DMS79 treated with DMSO at 0.1 percent for 48 hours (cell line): ENCODE data around the gene ZFAND2B.
A peak's percentile ranks its signal among the peaks of the same experiment; 100 is the strongest.

Source experiments
- DNase-seq: peaks from one replicate; lab custom pipeline; 2025; lab: John Stamatoyannopoulos, UW

Gene ZFAND2B, protein sequence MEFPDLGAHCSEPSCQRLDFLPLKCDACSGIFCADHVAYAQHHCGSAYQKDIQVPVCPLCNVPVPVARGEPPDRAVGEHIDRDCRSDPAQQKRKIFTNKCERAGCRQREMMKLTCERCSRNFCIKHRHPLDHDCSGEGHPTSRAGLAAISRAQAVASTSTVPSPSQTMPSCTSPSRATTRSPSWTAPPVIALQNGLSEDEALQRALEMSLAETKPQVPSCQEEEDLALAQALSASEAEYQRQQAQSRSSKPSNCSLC

DNA sequence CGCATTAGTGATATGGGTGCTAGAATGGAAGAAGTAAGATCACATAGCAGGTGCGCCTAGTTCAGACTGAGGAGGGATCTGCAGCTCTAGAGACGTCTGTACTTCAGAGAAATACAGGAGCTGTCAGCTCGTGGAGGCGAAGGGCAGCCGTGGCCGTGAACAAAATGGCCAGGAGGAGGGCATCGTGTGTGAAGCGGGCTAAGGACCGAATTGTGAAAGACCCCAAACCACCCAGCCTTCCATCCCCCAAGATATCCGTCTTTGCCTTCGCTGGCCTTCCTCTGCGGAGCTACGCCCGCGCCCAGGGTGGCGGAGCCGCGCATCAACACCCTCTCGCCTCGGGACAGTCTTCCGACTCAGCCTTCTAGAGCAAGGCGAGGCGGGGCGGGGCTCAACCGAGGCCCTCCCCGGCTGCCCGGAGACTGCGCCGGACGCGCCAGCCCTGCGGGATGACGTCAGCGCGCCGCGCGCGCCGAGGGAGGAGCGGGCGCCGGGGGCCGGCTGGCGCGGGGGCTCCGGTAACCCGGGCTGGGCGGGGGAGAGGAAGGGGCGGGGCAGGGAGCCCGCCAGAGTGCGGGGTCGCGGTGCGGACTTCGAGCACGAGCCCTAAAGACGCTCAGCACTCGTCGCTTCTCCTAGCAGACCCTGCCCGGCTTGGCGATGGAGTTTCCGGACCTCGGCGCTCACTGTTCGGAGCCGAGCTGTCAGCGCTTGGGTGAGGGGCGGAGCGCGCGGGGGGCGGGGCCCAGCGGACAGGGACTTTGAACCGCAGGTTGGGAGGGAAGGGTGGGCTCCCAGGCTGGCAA, at the start of gene ZFAND2B:
Gene ZFAND2B (plus strand): TSS at position 455 of the 806 bp plus-strand sequence. CDS start 206 bp downstream, at position 661.
- peak; percentile 87 for DNase-seq

DNA sequence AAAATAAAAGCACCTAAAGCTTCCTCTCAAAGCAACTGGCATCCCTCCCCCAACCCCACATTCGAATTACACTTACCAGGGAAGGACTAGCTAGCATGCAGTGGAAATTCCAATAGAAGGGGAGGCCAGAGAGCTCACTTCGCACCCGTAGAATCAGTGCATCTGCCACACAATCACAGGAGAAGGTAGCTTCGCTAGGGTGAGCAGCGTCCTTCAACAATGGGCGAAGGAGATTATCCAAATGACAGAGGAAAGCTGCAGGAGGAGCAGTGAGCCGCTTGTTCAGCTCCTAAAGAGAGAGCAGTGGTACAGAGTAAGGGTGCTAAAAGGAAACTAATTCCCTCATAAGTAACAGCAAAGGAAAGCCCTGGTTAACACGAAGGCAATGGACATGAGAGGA, 49.2 kb upstream of the ZFAND2B start:
- no peak for DNase-seq

DNA sequence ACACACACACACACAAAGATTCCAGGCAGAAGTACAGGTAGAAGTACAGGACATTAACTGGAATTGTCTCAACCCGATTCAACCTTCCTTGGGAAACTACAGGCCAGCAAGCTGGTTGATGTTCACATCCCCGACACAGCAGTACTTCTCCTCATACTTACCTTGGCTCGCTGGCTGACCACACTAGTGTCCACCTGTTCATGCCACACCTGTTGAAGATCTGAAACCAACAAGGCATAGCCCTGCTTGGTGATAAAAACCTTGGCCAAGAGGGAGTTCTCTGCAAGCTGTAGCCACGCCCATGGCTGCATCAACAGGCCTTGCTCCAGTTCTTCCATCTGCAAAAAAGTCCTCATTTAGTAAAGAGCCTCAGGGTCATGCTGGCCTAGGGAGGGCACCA, 48.6 kb upstream of the ZFAND2B start:
- DNase-seq, result no peak

DNA sequence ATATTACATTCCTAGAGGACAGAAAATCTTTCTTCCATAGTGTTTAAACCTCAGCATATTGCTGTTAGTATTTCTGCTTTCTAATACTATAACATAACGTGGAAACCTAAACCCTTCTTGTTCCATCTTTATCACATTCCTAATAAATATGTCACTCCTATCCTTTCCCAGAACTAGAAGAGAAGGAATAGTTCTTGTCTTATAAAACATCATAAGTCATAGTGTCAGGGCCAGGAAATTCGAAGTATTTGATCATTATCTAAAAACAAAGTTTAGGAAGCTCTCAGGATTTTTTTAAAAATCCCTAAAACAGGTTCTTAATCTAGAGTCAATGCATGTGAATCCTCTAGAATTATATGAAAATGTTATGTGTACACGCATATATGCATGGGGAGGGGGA, 48.0 kb upstream of the ZFAND2B start:
- no peak for DNase-seq

DNA sequence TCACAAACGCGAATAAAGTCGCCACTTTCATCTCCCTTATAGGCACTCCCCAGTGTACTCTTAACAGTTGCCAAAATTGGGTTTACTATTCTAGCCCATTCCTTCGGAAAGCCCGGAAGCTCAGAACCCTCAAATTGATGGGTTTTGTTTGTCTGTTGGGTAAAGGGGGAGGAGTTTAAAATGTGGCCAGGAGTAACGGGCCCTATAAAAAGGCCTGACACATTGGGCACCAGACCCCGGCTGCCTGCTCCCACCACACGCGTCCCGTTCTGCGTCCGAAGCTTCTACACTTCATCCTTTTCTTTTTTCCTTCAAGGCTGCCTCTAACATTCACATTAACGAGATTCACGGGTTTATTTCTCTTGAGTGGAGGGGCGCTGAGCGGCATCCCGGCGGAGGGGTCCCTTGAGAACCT, 46.8 kb upstream of the ZFAND2B start:
- DNase-seq, result peak; percentile 44

DNA sequence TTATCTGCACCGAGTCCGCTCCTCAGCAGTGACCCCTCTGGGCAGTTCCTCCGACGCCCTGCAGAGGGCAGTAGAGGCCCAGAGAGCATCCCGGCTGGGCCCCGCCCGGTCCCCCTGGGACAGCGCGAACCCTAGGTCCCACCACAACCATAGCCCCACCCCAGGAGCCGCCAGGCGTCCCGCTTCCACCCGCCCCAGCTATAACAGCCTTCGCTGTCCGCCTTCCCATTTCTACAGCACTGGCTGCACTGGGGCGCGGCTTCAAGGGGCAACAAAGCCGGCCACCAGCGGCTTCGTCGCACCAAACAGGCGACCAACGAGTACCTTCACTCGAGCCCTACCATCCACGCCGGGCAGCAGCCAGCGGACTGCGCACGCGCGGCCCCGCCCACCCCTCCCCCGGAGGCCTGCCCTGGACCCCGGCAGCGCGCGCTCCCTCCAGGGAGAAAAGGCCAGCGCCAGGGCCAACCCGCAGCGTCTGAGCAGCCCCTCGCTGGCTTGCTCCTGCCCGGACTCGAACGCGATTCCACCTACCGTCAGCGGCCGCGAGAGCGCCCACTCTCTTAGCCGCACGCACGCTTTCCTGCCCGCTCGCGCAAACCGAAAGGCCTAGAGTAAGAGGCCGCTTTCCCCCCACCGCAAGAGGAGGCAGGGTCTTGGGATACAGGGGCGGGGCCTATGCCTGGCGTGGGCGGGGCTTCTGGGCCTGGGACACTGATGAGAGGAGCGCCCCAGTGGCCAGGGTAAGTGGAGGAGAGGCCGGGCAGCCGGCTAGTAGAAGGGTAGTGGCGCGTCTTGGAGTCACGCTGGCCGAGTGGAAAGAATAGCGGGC, 46.2 kb upstream of the ZFAND2B start, which contains the start of gene NHEJ1:
Gene NHEJ1 (minus strand): TSS at position 630 of the 832 bp plus-strand sequence. CDS start 2,453 bp downstream, outside the sequence.
- peak; percentile 86 for DNase-seq

DNA sequence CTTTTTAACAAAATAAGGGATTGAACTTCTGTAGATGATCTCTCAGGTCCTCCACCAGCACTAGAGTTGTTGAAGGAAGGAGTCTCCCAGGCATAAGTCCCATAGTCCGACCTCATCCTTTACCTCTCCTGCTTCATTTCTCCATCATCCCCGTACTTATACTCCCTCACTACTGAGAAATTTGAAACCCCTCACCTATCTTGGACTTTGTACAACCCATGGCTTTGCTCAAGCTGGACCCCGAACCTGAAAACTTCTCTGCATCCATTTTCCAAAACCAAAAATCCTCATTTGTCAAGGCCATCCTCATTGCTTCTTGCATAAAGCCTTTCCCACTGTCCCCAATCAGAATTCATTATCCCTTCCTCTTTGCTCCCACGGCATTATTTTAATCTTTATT, 45.5 kb upstream of the ZFAND2B start:
- DNase-seq, result no peak

DNA sequence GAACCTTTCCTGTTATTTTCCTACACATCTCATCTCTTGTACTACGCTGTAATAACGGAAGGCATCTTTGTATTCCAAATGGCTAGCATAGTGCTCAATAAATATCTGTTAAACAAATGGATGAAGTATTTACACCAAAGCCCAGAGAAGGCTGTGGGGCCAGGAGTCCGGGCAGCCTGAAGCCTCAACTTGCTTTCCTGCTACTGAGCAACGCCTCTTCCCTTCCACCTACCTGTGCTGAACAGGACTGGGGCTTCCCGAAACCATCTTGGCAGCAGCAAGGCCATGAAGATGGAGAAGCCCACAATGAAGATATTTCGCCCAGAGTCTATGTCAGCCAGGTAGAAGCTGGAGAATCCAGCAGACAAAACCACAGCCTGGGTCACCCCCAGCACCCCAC, 43.4 kb upstream of the ZFAND2B start:
- DNase-seq, result no peak

DNA sequence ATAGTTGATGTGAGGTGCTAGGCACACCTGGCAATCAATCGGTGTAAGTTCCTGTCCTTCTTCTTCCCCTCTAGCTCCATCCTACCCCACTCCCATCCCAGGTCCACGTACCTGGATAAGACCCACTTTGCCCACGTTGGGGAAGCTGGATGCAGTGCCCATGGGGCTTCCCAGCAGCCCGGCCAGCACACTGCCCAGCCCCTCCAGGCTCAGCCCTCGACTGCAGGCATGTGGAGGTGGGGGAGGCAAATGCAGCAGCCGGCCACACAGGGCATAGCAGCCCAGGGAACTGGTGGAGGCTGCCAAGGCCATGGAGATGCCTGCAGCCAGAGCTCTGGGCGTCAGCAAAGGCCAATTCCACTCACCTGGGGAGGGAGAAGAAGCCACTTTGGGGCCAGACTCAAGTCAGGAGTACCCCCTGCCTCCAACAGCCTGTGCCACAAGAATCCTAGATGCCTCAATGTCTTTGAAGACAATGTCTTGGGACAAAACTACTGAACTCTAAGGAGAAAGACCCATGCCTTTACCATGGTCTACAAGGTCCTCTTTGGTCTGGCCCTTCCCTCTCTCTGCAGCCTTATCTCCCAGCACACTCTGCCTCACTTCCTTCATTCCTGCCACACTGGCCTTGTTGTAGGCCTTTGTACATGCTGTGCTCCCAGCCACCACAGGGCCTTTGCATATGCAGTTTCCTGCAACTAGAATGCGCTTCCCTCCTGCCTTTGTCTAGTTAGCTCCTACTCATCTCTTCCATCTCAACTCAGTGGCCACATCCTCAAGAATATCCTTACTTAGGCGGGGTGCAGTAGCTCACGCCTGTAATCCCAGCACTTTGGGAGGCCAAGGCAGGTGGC, 41.3 kb upstream of the ZFAND2B start:
- DNase-seq, result no peak

DNA sequence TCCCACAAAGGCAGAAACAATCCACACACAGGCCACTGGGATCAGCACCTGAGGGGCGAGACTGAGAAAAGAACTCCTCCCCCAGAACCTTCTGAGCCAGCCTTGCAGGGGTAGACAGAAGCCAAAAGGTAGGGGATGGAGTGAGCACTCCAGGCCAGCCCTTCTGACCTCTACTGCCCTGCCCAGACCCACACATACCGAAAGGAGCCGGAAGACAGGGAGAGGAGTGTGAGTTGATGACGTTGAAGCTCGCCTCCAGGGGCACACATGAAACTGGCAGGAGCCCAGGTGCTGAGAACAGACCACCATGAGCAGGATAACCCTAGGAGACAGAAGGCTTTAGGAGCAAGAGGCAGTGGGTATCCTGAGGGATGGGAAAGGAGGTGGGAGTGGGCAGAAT, 38.6 kb upstream of the ZFAND2B start:
- no peak for DNase-seq

DNA sequence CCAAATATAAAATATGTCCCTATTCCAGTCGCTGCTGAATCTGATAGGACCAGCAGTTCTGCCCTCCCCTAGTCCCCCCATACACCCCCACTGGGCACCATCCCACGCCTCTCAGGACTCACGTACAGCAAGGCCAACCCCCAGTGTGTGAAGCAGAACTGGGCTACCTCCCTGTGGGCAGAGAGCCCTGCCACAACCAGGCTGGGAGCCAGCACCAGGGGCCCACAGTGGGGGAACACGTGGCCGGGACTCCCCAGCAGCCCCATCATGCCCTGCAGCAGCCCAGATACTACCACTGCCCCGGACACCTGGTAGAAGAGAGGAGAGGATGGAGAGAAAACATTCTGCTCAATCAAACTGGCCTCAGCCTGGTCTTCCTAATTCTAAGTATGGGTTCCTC, 38.1 kb upstream of the ZFAND2B start:
- no peak for DNase-seq

DNA sequence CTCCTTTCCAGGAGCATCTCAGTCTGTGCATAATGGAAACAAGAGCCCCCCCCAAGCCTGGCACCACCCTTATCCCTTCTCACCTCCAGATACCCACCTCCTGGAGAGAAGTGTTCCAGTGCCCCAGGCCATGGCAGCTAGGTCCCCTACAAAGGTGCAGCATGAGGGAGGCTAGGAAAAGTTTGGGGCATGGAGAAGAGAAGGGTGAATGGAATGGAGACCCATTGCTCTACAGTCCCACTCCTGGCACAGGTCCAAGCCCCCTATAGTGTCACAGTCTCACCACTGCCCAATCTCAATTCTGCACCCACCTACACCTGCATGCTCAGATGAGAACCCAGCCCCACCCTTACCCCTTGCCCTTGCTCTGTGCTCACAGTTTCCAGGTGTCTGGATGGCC, 37.6 kb upstream of the ZFAND2B start:
- DNase-seq, result no peak

DNA sequence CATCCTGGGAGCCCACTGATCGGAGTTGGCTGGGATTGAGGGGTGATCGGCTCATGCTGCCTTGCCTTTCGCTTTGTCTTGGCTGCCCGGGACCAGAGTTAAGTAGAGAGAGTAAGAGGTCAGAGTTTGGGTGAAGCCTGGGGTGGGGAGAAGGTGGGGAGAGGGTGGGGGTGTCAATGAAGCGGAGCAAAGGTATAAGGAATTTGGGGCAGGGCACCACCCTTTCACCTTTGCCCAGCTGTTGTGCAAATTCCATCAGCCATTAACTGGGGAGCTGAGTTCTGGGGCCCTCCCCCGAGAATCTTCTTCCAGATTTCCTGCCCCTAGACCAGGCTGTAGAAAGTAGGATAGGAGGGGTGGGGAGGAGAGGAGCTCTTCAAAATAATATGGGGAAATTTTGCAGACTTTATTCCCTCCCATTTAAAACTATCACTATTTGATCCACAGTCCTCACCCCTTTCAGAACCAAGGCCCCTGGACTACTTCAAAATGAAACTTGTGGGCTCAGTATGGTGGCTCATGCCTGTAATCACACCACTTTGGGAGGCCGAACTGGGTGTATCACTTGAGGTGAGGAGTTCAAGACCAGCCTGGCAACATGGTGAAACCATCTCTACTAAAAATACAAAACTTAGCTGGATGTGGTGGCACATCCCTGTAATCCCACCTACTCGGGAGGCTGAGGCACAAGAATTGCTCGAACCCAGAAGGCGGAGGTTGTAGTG, 36.5 kb upstream of the ZFAND2B start, which contains the start of gene SLC23A3:
Gene SLC23A3 (minus strand): TSS at position 100 of the 725 bp plus-strand sequence. CDS start 45 bp downstream, at position 55.
- no peak for DNase-seq

DNA sequence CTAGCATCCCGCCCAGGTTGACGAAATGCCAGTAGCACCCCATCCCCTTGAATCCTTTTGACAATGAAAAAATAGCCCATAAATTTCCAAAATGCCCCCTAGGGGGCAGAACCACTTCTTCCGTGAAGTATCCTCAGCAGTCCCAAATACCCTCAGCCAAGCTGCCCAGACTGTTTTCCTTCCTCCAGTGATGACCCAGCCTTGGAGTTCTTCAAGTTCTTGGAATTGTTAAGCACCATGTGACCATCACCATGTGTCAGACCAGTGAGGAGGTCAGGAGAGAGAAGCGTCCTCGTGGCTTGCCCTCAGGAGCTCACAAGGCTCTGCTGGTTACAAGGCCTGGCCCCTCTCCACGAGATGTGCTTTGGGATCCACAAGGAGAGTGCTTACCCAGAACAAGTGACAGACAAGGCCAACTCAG, 35.3 kb upstream of the ZFAND2B start:
- DNase-seq, result peak; percentile 7

DNA sequence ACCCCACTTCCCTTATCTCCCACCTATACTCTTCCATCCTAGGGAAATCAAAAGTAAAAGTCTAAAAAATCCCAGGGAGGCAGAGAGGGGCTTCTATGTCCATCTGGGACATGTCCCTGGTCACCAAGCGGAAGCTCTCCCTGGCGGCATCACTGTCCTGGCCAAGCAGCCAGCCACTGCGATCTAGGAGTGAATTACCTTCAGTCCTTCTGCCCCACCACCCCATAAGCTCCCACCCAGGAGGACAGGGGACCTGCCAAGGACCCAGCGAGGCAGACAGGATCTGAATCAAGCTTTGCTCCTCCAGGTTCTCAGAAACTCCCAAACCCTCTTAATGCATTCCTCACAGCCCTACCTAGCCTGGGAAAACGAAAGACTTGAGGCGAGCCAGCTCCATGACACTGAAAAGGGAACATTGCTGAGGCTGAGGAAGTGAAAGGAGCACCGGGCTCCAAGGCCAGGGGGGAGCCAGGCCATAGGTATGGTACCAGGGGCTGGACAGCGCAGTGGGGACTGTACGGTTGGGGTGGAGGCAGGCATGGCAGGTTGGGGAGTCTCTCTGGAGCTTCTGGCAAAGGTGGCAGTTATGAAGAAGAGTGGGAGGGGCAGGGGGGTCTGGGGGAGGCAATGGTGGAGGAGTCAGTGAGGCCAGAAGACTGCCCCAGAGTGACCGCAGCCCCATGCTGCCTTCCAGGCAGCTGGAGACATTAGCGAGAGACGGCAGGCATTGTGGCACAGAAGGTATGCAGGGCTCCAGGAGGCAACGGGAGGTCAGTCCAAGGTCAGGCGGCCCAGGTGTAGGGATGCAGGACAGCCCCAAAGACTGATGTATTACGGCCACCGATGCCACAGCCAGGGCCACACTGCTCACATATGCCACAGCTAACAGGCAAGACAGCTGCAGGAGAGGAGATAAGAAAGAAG, 34.1 kb upstream of the ZFAND2B start:
- DNase-seq, result no peak

DNA sequence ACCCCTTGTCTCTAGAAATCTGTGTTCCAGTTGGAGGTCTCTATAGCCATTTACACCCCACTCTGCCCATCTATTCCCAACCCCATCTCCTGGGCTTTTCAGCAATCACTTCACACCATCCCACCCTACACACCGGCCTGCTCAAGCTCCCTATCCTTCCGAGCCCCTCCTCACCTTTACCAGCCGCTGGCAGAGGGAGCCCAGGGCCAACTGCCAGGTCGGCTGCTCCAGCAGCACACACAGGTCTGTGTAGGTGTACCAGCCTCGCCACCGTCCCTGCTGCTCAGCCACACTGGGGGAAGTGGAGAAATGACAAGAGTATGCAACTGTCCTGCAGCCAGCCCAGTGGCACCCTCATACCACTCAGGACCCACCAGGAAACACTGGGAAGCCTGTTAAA, 33.4 kb upstream of the ZFAND2B start:
- DNase-seq, result no peak

DNA sequence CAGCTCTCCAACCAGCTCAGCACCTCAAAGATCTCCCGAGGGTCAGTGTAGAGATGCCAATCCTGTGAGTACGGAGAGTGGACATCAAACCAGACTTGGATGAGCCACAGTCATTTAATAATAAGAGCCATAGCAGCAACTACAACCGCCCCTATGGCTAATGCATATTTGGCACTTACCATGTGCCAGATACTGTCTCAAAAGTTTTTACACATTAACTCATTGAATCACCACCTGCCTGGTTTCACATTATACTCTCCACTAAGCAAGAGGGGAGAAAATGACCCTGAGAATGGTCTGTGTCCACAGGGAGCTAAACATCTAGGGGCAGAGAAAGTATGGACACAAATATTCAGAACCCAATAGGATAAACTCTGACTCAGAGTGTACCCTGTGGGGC, 32.4 kb upstream of the ZFAND2B start:
- no peak for DNase-seq

DNA sequence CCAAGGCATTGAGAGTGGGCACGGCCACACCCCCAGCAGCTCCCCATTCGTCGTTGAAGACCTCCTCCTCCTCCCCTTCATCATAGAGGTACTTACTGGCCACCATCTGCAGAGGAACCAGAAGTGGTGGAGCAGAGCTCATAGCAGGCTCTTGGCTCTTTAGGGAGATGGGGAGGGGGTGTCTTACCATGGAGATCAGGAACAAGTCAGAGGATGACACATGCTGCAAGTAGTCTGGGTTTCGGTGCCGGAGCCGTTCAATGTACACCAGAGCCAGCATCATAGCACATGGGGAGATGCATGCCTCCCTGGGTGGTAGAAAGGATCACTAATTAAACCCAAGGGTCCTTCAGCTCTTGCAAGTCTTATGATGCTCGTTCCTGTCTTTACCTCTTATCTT, 31.8 kb upstream of the ZFAND2B start:
- DNase-seq, result no peak

DNA sequence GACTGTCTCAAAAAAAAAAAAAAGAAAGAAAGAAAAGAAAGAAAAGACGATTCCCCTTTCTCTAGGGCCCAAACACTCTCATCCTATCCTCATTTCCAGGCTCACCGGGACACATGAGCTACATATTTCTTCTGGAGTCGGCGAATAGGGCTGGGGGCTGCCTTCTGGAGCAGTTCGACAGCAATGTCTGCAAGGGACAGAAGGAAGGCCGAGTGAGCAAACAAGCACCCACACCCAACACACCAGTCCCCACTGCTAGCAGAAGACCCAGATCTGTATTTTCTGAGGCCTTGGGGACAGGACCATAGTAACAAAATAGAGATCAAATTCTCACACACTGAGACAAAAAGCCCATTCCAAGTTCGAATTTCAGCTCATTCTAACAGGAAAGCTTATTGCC, 31.1 kb upstream of the ZFAND2B start:
- DNase-seq, result no peak
